GM18507 (cell line): ENCODE results near the gene AGAP1.

ENCODE experiments used
- DNase-seq: peaks from one replicate; pipeline ENCODE4 v3.0.0; 2011; ENCODE audit warnings: low read depth; ENCODE audit not compliant: insufficient read length; ENCODE audit errors: extremely low spot score
- FAIRE-seq: peaks from 2 replicates; lab custom pipeline; 2011; peaks lifted over from hg19 to GRCh38; lab: Jason Lieb, UNC

Gene AGAP1

GRCh38 chr2:236176417-236176816, 682.6 kb downstream of the AGAP1 start:
- FAIRE-seq = no peak
- no peak for DNase-seq

GRCh38 chr2:236176951-236177350, 683.1 kb downstream of the AGAP1 start:
- DNase-seq (no peak), FAIRE-seq (no peak)

GRCh38 chr2:236177604-236177966, 683.7 kb downstream of the AGAP1 start:
- DNase-seq = no peak
- no peak for FAIRE-seq

GRCh38 chr2:236177967-236178889, 684.4 kb downstream of the AGAP1 start:
- DNase-seq (no peak), FAIRE-seq (no peak)

GRCh38 chr2:236178890-236179235, 685.0 kb downstream of the AGAP1 start:
- no peak for DNase-seq

GRCh38 chr2:236179236-236180075, 685.6 kb downstream of the AGAP1 start:
- DNase-seq (no peak), FAIRE-seq (no peak)

More at GRCh38 chr2:236178890-236179235, 685.0 kb downstream of the AGAP1 start:
- no peak for FAIRE-seq

GRCh38 chr2:236180076-236180816, 686.4 kb downstream of the AGAP1 start:
- FAIRE-seq (no peak), DNase-seq (no peak)

GRCh38 chr2:236180831-236181453, 687.1 kb downstream of the AGAP1 start:
- DNase-seq (peak; percentile 40), FAIRE-seq (no peak)
